Kidney (tissue), 14 donors: ENCODE results near the gene ATP5PB. TPM values are rescaled to one million over a fixed set of nuclear protein-coding genes. Genes with fewer than 3 reads are reported as not detected.

ENCODE experiments used
- DNase-seq, 5 donors: peaks; one replicate each; pipeline ENCODE4 v3.0.0-alpha.2; 2013 to 2020
- FAIRE-seq: peaks from 2 replicates; lab custom pipeline; 2012; peaks lifted over from hg19 to GRCh38; lab: Jason Lieb, UNC
- H3K27ac ChIP-seq, 2 donors: one replicate each; pipeline ENCODE4 v1.7.0; 2013; ENCODE audit warnings: low read depth in 2 of 2, low read length in 2 of 2, inconsistent platforms in 1 of 2
- H3K27me3 ChIP-seq: one replicate; pipeline ENCODE4 v1.7.1; 2013; ENCODE audit warnings: low read length, inconsistent platforms; ENCODE audit not compliant: control insufficient read depth, insufficient read depth
- H3K36me3 ChIP-seq, 3 donors: one replicate each; pipeline versions ENCODE4 v1.7.0 to v1.7.1; 2013; ENCODE audit warnings: low read length in 3 of 3, control low read depth in 1 of 3, inconsistent platforms in 1 of 3; ENCODE audit not compliant: insufficient read depth in 3 of 3, control insufficient read depth in 2 of 3
- H3K4me1 ChIP-seq, 3 donors: one replicate each; pipeline versions ENCODE4 v1.7.0 to v1.7.1; 2013; ENCODE audit warnings: low read length in 3 of 3, inconsistent platforms in 1 of 3, low read depth in 1 of 3; ENCODE audit not compliant: control insufficient read depth in 2 of 3, insufficient read depth in 2 of 3
- H3K4me3 ChIP-seq, 3 donors: one replicate each; pipeline versions ENCODE4 v1.7.0 to v1.8.1; 2013; ENCODE audit warnings: low read length in 3 of 3, control low read depth in 1 of 3, inconsistent platforms in 1 of 3
- H3K9ac ChIP-seq, 3 donors: one replicate each; pipeline versions ENCODE4 v1.7.0 to v1.7.1; 2013; ENCODE audit warnings: low read length in 3 of 3, control low read depth in 1 of 3, inconsistent platforms in 1 of 3
- H3K9me3 ChIP-seq, 3 donors: one replicate each; pipeline versions ENCODE4 v1.7.0 to v1.7.1; 2013; ENCODE audit warnings: low read length in 3 of 3, control low read depth in 1 of 3, inconsistent platforms in 1 of 3; ENCODE audit not compliant: control insufficient read depth in 2 of 3, insufficient read depth in 1 of 3
- intact Hi-C: fragments of 100-400 bp; cut with DNase I; formaldehyde crosslinking; loops from one replicate; pipeline ENCODE4 v1.11.1; 2022
- polyA plus RNA-seq: library from polyadenylated mRNA; stranded (reverse); fragments of 350-450 nt; fragmentation: Illumina TruSeq; extraction: RNeasy Lipid Tissue Mini Kit (QIAGEN cat#74804); gene quantifications from one replicate; pipeline ENCODE4 v1.2.3, GENCODE V29; 2014; ENCODE audit warnings: low read depth, low replicate concordance; ENCODE audit not compliant: insufficient read depth
- total RNA-seq: library from RNA; stranded (reverse); fragmentation: NEBNext Ultra II Directional; extraction: Animal tissue kit (Norgen Biotek cat#: 25700); gene quantifications from one replicate; pipeline ENCODE4 v1.2.1, GENCODE V29; 2021
- TF ChIP-seq, protein P1 (sequence below): IDR thresholded peaks from 3 replicates; pipeline ENCODE4 v1.5.1; 2012; ENCODE audit warnings: mild to moderate bottlenecking, moderate library complexity, borderline replicate concordance; ENCODE audit not compliant: insufficient read depth; ENCODE audit errors: extremely low read depth
- donor health status: control.
- donor health status: control.
- donor health status: control.
- donor health status: control.
- donor health status: control.
- donor health status: DM: yes; HTN: yes; CAD: no.
- donor health status: Normal renal cell carcinoma (clear cell type).

Gene ATP5PB
- total and polyA plus RNA-seq, 2 donors from 2014 or later = 207 to 791 TPM

GRCh38 chr1:111474106-111474505 lies 24.8 kb downstream of the ATP5PB start:
- H3K4me1 ChIP-seq = no peaks in the 10 kb centered on the region
- FAIRE-seq = no peak
- H3K9ac ChIP-seq = no peak overlapping the region
- H3K27me3 ChIP-seq = no peaks in the 10 kb centered on the region
- H3K36me3 ChIP-seq = peaks cover 0 to 9% (median 8%) of the 10 kb centered on the region in 3 donors
- H3K27ac ChIP-seq = peak overlapping the region in 1 of 2 donors; percentile 32
- intact Hi-C loops = no loop called here
- H3K9me3 ChIP-seq = no peaks in the 10 kb centered on the region
- TF ChIP-seq, protein P1, sequence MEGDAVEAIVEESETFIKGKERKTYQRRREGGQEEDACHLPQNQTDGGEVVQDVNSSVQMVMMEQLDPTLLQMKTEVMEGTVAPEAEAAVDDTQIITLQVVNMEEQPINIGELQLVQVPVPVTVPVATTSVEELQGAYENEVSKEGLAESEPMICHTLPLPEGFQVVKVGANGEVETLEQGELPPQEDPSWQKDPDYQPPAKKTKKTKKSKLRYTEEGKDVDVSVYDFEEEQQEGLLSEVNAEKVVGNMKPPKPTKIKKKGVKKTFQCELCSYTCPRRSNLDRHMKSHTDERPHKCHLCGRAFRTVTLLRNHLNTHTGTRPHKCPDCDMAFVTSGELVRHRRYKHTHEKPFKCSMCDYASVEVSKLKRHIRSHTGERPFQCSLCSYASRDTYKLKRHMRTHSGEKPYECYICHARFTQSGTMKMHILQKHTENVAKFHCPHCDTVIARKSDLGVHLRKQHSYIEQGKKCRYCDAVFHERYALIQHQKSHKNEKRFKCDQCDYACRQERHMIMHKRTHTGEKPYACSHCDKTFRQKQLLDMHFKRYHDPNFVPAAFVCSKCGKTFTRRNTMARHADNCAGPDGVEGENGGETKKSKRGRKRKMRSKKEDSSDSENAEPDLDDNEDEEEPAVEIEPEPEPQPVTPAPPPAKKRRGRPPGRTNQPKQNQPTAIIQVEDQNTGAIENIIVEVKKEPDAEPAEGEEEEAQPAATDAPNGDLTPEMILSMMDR = no peak
- H3K4me3 ChIP-seq = peak overlapping the region in 1 of 3 donors; percentile 10
- no peak for DNase-seq

DNA sequence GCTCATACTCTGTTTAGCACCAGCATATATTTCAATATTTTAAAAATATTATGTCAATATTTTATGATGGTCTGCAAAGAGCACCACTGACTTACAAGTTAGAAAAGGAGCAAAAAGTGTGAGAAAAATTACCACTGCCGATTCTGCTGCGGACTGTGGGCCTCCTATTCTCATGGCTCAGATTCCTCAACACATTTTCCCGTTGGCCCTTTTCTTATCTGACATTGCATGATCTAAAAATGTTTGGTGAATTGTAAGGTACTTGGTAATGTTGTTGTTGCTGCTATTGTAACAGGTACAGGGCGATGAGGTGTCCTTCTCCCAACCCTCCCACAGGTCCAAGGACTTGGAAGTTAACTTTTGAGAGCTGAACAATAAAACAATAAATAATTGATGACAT lies 25.3 kb downstream of the ATP5PB start:
- TF ChIP-seq, protein P1 = no peak
- no peaks in the 10 kb centered on the region for H3K9me3 ChIP-seq
- no peak overlapping the region for H3K4me3 ChIP-seq
- H3K36me3 ChIP-seq = peaks cover 0 to 7% (median 6%) of the 10 kb centered on the region in 3 donors
- no peaks in the 10 kb centered on the region for H3K4me1 ChIP-seq
- no peak for DNase-seq
- no peak overlapping the region for H3K27ac ChIP-seq
- no peak for FAIRE-seq
- no peak overlapping the region for H3K9ac ChIP-seq
- H3K27me3 ChIP-seq = no peaks in the 10 kb centered on the region
- intact Hi-C loops = no loop called here

DNA sequence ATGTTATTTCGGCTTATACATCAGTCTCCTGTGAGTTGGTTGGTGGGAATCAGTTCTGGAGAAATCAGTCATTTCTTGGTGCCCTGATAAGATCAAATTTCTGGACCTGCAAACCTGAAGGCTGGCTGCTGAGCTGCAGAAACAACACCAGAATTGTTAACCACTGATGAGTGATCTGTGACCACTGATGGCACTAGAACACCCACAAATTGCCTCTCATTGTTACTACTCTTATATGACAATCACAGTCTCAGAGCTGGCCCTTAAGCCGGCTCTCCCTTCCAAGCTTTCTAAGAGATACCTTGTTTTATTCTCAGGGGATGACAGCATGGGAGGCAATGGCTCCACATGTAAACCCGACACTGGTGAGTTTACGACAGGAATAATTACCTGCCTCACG lies 26.4 kb downstream of the ATP5PB start:
- Histone ChIP-seq H3K27me3 (no peaks in the 10 kb centered on the region), H3K9me3 (no peaks in the 10 kb centered on the region), H3K27ac (no peak overlapping the region), H3K4me3 (no peak overlapping the region), H3K36me3 (peaks cover 0 to 4% (median 0%) of the 10 kb centered on the region in 3 donors), H3K4me1 (no peaks in the 10 kb centered on the region), H3K9ac (no peak overlapping the region)
- TF ChIP-seq, protein P1 = no peak
- FAIRE-seq (no peak), DNase-seq (no peak)
- intact Hi-C loops = no loop called here

GRCh38 chr1:111476214-111476613 lies 26.9 kb downstream of the ATP5PB start:
- H3K4me1 ChIP-seq = no peaks in the 10 kb centered on the region
- DNase-seq (no peak), FAIRE-seq (no peak)
- intact Hi-C loops = no loop called here
- TF ChIP-seq, protein P1 = no peak
- no peak overlapping the region for H3K9ac ChIP-seq
- peaks cover 0 to 3% (median 0%) of the 10 kb centered on the region in 3 donors for H3K36me3 ChIP-seq
- no peak overlapping the region for H3K27ac ChIP-seq
- no peaks in the 10 kb centered on the region for H3K9me3 ChIP-seq
- H3K4me3 ChIP-seq = no peak overlapping the region
- no peaks in the 10 kb centered on the region for H3K27me3 ChIP-seq
